H1 (cell line): Measurements from ENCODE around the gene GPRASP1. TPM values are rescaled to one million over a fixed set of nuclear protein-coding genes. Genes with fewer than 3 reads are reported as not detected.

ENCODE experiments used
- ASH2L ChIP-seq: fragments of 200-600, 300-600 bp; sonication (generic); IDR thresholded peaks from one replicate; pipeline ENCODE4 v1.7.1; 2017; ENCODE audit warnings: low read length
- BCL11A ChIP-seq, 2 experiments: IDR thresholded peaks; one replicate each; pipeline ENCODE4 v1.6.1; 2011; ENCODE audit warnings: low read depth in 2 of 2, low read length in 2 of 2, mild to moderate bottlenecking in 2 of 2
- CREB1 ChIP-seq: IDR thresholded peaks from 2 replicates; pipeline ENCODE4 v1.6.1; 2012; ENCODE audit warnings: inconsistent platforms
- GTF2F1 ChIP-seq: IDR thresholded peaks from 2 replicates; pipeline ENCODE4 v1.6.1; 2012; ENCODE audit warnings: low read depth, low read length, improper control_type of control experiment, borderline replicate concordance
- HDAC2 ChIP-seq, 2 experiments: fragments of 300-600 bp in 1 of 2; sonication (generic) in 1 of 2; IDR thresholded peaks; 2 replicates each; pipeline ENCODE4 v1.6.1; 2011 to 2012; ENCODE audit warnings: low read depth in 2 of 2, low read length in 2 of 2, mild to moderate bottlenecking in 2 of 2, moderate library complexity in 2 of 2, borderline replicate concordance in 1 of 2, inconsistent platforms in 1 of 2
- KDM4A ChIP-seq: IDR thresholded peaks from one replicate; pipeline ENCODE4 v1.7.1; 2012; ENCODE audit warnings: low read depth, mild to moderate bottlenecking, moderate library complexity, low read length, inconsistent platforms; ENCODE audit not compliant: severe bottlenecking
- POLR2A ChIP-seq, 2 experiments: IDR thresholded peaks; 1 replicate in 1 of 2; 2 replicates in 1 of 2; pipeline ENCODE4 v1.6.1; 2011; ENCODE audit warnings: low read depth in 2 of 2, low read length in 2 of 2, mild to moderate bottlenecking in 2 of 2; ENCODE audit errors: control extremely low read depth in 1 of 2
- SAP30 ChIP-seq: fragments of 300-600 bp; sonication (generic); IDR thresholded peaks from 2 replicates; pipeline ENCODE4 v1.7.1; 2012; ENCODE audit warnings: low read length, moderate library complexity, mild to moderate bottlenecking, inconsistent platforms; ENCODE audit not compliant: insufficient read depth, insufficient replicate concordance
- SIN3A ChIP-seq, 2 experiments: IDR thresholded peaks in 1 of 2; conservative IDR thresholded peaks in 1 of 2; 2 replicates each; pipeline ENCODE4 v1.6.1; 2011 to 2012; ENCODE audit warnings: low read length in 2 of 2, improper control_type of control experiment in 1 of 2, low read depth in 1 of 2, mild to moderate bottlenecking in 1 of 2
- SP4 ChIP-seq: IDR thresholded peaks from 2 replicates; pipeline ENCODE4 v1.6.1; 2012; ENCODE audit warnings: low read length, inconsistent platforms
- TAF1 ChIP-seq: IDR thresholded peaks from 2 replicates; pipeline ENCODE4 v1.6.1; 2011; ENCODE audit warnings: mild to moderate bottlenecking, low read depth, low read length
- TBP ChIP-seq: IDR thresholded peaks from 2 replicates; pipeline ENCODE4 v1.6.1; 2011; ENCODE audit warnings: low read depth, low read length, improper control_type of control experiment
- polyA plus RNA-seq, 7 experiments: library from polyadenylated mRNA; depleted of rRNA in 3 of 7; stranded (reverse) in 5 of 7; unstranded in 2 of 7; fragments of >200 nt in 5 of 7; fragments of 200-250 nt in 2 of 7; gene quantifications; 1 replicate in 5 of 7; 2 replicates in 1 of 7; 4 replicates in 1 of 7; pipeline versions ENCODE4 v1.2.1 to v1.2.3, GENCODE V29; 2011 to 2013; ENCODE audit warnings: missing spikeins in 2 of 7, mixed read lengths in 2 of 7
- total RNA-seq: library from RNA; stranded (reverse); fragmentation: NEBNext Ultra II Directional; extraction: Animal tissue kit (Norgen Biotek cat#: 25700); gene quantifications from 2 replicates; pipeline ENCODE4 v1.2.1, GENCODE V29; 2021
- TF ChIP-seq, protein P1 (sequence below): IDR thresholded peaks from 2 replicates; pipeline ENCODE4 v1.6.1; 2011; ENCODE audit warnings: low read length, improper control_type of control experiment
- TF ChIP-seq, protein P2 (sequence below): IDR thresholded peaks from 2 replicates; pipeline ENCODE4 v1.6.1; 2012; ENCODE audit warnings: inconsistent platforms
- TF ChIP-seq, protein P3 (sequence below): IDR thresholded peaks from 2 replicates; pipeline ENCODE4 v1.6.1; 2011; ENCODE audit warnings: low read depth, mild to moderate bottlenecking, low read length; ENCODE audit not compliant: insufficient read depth

GPRASP1 gene
- total and polyA plus RNA-seq, 2 of the 8 experiments (the other 6 are each of a cell fraction or from before 2014, with no cell fraction given), result 0.65 to 2.0 TPM

DNA sequence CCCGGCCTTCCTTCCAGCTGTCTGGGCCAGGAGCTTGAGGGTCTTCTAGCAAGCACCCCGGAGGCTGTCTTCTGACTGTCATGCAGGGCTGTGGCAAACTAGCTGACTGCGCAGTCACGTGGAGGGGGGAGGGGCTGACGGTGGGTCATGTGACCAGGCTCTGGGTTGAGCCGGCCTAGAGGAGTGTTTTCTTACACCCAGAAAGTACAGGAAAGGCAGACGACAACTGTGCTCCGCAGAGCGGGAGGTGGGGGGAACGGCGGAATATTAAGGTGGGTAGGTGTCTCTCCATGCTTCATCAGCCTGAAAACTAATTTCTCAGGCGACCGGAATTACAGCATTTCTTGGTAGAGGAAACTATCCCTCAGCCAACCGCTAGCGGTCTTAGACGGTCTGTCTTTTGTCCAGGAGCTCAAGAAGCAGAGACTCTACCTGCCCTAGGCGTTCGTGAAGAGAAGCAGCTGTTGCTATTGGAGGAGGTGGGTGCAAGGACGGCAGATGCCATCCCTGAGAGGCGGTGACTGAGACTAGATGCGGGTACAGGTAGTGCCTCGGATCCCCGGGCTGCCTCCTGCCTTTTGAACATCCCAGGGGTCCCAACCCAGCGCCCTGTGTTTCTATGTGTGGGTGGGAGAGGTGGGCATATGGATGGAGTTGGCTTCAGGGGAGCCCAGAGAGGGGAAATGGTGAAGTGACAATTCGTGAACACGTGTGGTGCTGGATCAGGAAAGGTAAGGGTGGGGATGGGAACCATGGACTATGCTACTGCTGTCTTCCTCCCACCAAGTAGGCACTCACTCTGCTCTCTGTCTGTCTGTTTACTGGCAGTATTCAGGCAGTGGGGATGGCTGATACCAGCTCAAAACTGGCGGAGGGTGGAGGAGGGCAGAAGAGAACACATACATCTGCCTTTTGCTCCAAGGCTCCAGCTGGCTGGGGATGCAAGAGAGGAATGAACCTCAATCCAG lies 8.8 kb downstream of the GPRASP1 start (continued):
- TF ChIP-seq, protein P1, sequence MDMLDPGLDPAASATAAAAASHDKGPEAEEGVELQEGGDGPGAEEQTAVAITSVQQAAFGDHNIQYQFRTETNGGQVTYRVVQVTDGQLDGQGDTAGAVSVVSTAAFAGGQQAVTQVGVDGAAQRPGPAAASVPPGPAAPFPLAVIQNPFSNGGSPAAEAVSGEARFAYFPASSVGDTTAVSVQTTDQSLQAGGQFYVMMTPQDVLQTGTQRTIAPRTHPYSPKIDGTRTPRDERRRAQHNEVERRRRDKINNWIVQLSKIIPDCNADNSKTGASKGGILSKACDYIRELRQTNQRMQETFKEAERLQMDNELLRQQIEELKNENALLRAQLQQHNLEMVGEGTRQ, result peak; percentile 98
- TF ChIP-seq SP4 (peak; percentile 96; the same call in 1 of the 2 replicates), KDM4A (peak; percentile 36), TAF1 (peak; percentile 73; the same call in 1 of the 2 replicates), ASH2L (no peak), SIN3A (conservative IDR thresholded peaks at IDR 0.05 in 1 of 2, IDR thresholded peaks at IDR 0.05 in 1 of 2; ENCODE audit: low read depth in 1 of 2, low read length in 2 of 2) (peak; percentile 82 to 95; a peak in 2 of 4 replicates), GTF2F1 (no peak), CREB1 (0 out of 2 replicates have a peak, but pooled peaks have one; percentile 13), HDAC2 (IDR thresholded peaks at IDR 0.05; ENCODE audit: borderline replicate concordance in 1 of 2, low read depth in 2 of 2, low read length in 2 of 2) (no peak), POLR2A (IDR thresholded peaks at IDR 0.05; ENCODE audit: control extremely low read depth in 1 of 2, low read depth in 2 of 2, low read length in 2 of 2) (peak; percentile 40 to 55; a peak in 2 of 3 replicates), BCL11A (IDR thresholded peaks at IDR 0.05; ENCODE audit: low read depth in 2 of 2, low read length in 2 of 2) (no peak), SAP30 (peak; percentile 57), TBP (peak; percentile 67; the same call in 1 of the 2 replicates)
- TF ChIP-seq, protein P2, sequence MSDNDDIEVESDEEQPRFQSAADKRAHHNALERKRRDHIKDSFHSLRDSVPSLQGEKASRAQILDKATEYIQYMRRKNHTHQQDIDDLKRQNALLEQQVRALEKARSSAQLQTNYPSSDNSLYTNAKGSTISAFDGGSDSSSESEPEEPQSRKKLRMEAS, result peak; percentile 84
- TF ChIP-seq, protein P3, sequence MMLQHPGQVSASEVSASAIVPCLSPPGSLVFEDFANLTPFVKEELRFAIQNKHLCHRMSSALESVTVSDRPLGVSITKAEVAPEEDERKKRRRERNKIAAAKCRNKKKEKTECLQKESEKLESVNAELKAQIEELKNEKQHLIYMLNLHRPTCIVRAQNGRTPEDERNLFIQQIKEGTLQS, result peak; percentile 97
